Measurements from ENCODE around the gene ADCK2. TPM values are rescaled to one million over a fixed set of nuclear protein-coding genes. Genes with fewer than 3 reads are reported as not detected.
A peak's percentile ranks its signal among the peaks of the same experiment; 100 is the strongest.
"Not testable (repeated sequence)": the region's sequence is repeated elsewhere in the genome, so short reads cannot be mapped to it uniquely, and the experiment has no call there.

The ADCK2 gene
- total RNA-seq, 1 experiment from 2014 or later, result 26.3 TPM

DNA sequence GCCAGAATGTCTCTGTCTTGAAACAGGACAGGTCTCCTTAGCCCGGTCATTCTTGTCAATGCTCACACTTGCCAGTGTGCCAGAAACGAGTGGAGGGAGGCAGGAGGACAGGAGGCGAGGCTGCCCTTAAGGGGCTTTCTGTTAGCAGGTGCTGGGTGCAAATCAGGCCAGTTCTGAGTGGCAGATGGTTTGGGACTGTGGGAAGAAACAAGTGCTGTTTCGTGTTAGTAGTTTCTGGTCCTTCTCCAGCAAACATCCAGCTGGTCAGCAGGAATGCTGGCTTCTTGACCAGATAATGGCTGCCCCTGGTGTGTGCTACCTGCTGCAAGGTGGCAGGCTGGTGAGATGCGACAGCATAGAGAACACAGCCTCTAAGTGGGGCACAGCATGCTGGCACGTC, 15.6 kb downstream of the ADCK2 start:
- DNase-seq (ENCODE audit: low spot score), result peak; percentile 14
- in situ Hi-C loops (cut with HindIII; ENCODE audit: low sequenced_read_pairs), result no loop called here

DNA sequence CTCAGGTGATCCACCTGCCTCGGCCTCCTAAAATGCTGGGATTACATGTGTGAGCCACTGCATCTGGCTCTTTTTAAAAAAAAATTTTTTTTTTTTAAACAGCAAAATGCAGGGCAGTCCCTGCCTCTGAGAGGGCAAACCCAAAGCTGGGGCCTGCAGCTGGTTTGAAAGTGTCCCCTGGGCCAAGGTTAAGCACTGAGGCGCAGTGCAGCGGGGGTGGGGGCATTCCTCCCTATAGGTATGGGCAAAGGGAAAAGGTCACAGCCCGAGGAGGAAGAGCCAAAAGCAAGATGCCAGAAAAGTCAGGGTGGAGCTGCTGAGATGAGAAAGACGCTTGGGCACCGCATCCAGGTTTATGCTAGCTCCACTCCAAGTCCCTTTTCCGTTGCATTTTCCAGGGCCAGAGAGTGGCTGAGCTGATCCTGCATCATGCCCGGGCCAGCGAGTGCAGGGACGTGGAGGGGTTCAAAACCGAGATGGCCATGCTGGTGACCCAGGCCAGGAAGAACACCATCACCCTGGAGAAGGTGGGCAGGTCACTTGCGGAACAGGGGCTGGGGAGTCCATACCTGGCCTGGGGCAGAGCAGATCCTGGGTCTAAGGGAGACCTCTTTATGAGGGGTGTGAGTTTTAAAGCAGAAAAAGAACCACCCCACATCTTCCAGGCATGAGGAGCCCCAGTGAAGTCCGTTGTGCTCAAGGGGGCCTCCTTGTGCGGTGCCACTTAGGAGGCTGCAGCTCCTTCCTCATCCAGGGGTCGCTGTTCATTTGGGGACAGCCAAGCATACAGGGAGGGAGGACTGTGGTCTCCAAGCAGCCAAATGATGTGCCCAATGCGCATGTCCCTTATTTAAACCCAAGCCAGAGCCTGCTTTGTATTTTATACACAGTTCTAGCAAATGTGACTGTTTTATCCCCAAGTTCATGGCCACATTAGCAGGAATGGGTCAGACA, 16.7 kb downstream of the ADCK2 start:
- DNase-seq (ENCODE audit: low spot score), result no peak
- in situ Hi-C loops (cut with HindIII; ENCODE audit: low sequenced_read_pairs), result no loop called here

DNA sequence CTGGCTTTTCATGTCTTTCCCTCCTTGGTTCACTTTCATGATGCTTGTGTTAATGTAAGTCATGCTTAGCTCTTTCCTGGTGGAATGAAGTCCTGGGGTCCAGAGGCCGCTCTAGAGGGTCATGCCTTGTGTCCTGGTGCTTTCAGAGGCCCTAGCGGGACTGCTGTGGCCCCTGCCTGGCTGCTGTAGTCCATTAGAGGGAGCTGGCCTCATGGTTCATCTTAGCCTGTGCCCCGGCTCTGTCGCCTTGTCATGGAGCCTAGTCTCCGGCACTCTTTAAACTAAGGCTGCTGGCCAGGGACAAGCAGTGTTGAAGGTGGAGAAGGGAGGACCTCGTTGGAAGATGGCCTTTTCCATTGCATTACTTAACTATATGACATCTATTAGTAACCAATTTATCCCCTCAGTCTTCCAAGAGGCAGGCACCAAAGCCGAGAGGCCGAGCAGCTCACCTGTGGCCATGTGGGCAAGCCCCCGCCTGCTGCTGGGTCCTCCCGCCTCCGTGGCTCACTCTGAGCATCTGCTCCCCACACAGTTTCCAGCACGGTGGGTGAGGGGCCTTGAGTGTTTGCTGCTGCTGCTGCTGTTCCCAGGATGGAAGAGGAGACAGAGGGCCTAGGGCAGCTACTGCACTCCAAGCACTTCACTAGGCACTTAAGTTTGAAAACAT, 18.8 kb downstream of the ADCK2 start:
- in situ Hi-C loops (cut with HindIII; ENCODE audit: low sequenced_read_pairs), result no loop called here
- DNase-seq (ENCODE audit: low spot score), result no peak

DNA sequence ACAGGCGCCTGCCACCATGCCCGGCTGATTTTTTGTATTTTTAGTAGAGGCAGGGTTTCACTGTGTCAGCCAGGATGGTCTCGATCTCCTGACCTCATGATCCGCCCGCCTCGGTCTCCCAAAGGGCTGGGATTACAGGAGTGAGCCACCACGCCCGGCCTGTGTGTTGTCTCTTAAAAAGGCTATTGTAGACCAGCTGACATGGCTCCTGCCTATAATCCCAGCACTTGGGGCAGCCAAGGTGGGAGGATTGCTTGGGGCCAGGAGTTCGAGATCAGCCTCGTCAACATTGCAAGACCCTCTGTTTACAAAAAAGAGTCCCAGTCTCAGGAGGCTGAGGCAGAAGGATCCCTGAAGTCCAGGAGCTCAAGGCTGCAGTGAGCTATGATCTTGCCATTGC, 21.1 kb downstream of the ADCK2 start:
- in situ Hi-C loops (cut with HindIII; ENCODE audit: low sequenced_read_pairs); DNase-seq (ENCODE audit: low spot score): not testable (repeated sequence)

DNA sequence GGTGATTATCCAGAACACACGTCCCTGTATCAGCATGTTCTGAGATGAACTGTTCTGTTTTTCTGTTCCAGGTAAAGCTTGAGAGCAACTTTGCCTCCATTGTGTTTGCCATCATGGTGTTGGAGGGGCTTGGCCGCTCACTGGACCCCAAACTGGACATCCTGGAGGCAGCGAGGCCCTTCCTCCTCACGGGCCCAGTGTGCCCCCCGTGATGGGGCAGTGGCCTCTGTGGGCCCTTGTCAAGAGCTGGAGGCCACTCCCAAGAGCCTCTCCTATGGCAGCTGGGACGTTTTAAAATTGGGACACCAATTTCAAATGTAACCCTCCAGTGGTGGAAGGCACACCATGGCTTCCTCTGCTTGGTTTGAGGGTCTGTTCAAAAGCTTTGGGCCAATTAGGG, 21.8 kb downstream of the ADCK2 start:
- in situ Hi-C loops (cut with HindIII; ENCODE audit: low sequenced_read_pairs), result no loop called here
- DNase-seq (ENCODE audit: low spot score), result no peak

DNA sequence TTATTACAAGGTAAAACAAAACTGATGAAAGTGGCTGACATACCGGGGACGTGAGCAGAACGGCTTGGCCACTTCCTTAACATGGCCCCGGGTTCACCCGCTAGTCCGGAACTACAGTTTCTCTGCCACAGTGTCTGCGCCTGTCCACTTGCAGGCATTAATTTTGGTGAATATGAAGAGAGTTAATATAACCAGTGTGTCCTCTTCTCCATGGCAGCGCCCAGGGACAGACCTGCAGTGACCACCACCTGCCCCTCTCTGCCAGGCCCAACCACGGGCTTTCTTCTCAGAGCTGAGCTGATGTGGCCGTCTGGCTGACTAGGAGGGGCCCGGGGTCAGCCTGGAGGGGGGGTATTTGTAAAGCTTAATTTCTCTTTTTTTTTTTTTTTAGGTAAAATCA, 22.6 kb downstream of the ADCK2 start:
- in situ Hi-C loops (cut with HindIII; ENCODE audit: low sequenced_read_pairs), result no loop called here
- no peak for DNase-seq (ENCODE audit: low spot score)

DNA sequence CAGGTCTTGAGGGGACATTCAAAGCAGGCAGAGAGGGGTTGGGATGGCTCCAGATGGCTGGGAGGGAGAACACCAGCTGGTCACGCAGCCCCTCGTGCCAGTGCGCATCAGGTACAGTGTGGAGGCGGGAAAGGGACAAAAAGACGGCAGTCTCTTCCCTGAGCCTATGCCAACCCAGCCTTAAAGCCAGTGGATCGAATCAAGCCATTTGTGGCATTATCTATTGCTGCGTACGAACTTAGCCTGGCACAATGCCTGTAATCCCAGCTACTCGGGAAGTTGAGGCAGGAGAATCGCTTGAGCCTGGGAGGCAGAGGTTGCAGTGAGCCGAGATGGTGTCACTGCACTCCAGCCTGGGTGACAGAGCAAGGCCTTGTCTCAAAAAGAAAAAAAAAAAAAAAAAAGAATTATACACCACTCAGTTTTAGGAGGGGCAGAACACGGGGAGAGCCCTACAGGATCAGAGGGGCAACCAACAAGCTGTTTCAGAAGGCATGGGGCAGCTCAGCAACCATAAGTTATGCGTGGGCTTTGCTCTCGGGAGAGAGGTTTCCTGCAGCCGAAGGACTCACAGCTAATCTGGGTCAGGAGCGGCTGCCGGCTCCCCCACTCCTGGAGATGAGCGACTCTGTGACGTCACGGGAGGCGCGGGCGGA, 23.4 kb downstream of the ADCK2 start:
- in situ Hi-C loops (cut with HindIII; ENCODE audit: low sequenced_read_pairs), result no loop called here
- peak; percentile 97 for DNase-seq (ENCODE audit: low spot score)

DNA sequence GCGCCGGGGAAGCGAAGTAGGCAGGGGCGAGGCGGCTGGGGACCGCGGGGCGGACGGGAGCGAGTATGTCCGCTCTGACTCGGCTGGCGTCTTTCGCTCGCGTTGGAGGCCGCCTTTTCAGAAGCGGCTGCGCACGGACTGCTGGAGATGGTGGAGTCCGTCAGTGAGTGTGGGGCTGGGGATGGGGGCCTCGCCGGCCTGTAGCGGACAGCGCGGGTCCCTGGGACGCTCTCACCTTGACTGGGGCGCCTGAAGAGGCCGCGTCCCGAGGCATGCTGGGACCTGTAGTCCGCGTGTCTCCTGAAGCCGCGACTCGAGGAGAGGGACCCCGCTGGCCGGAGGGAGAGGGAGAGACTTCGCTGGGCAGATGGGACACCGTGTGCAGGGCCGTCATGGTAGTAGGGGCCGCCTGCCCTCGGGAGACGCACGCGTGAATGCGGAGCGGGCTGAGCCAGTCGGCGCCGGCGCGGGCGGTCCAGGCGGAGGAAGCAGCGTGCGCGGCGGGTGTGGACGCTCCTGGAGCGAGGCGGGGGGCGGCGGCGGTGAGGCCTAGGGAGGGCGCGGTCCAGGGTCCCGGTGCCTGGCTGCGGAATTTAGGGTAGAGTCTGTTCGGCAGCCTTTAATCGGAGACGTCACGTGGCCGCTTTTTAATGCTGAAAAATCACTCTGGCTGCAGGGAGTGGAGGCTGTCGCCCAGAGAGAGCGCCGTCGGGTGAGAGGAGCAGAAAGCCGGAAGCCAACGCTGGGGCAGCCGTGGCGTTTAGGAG, 24.1 kb downstream of the ADCK2 start, which contains the start of gene NDUFB2:
NDUFB2 (plus strand) TSS at position 29 of the 767 bp plus-strand sequence; CDS start at position 66, 37 bp downstream.
- peak; percentile 89 for DNase-seq (ENCODE audit: low spot score)
- in situ Hi-C loops (cut with HindIII; ENCODE audit: low sequenced_read_pairs), result no loop called here

DNA sequence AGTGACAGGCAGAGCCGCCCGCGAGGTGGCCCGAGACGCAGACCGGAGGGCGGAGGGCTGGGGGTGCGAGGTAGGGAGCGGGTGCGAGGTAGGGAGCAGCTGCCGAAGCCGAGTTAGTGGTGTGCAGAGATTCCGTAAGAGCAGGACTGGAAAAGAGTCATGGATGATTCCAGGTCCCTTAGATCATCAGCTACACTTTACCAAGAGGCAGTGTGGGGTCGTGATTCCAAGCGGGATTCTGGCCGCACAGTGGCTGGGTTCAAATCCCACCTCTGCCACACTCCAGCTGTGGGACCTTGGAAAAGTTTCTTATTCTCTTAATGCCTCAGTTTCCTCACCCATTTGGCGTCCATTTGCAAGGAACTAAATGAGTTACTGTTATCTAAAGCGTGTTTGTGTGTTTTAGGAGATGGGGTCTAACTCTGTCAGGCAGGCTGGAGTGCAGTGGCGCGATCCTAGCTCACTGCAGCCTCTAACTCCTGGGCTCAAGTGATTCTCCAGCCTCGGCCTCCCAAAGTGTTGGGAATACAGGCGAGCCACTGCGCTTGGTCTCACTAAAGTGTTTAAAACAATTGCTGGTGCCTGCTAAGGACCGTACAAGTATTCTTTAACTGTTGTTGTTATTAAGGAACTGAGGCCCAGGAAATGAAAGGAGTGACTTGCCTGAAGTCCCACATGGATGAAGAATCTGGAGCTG, 24.9 kb downstream of the ADCK2 start:
- in situ Hi-C loops (cut with HindIII; ENCODE audit: low sequenced_read_pairs), result no loop called here
- no peak for DNase-seq (ENCODE audit: low spot score)

DNA sequence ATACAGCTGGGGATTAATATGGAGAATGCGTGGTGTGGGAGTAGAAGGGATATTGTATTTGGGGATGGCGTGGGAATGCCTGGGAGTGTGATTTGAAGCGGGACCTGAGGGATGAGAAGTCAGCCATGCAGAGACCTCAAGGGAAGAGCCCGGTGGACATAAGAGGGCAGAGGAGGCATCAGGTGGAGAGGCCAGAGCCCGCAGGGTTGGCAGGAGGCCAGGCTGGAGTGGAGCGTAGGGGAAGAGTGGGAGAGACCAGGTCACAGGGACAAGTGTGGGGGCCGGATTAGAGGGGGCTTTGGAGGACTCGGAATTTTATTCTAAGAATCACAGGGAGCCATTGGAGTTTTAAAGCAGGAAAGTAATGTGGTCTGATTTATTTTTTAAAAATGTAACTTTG, 25.7 kb downstream of the ADCK2 start:
- peak; percentile 30 for DNase-seq (ENCODE audit: low spot score)
- in situ Hi-C loops (cut with HindIII; ENCODE audit: low sequenced_read_pairs), result no loop called here

DNA sequence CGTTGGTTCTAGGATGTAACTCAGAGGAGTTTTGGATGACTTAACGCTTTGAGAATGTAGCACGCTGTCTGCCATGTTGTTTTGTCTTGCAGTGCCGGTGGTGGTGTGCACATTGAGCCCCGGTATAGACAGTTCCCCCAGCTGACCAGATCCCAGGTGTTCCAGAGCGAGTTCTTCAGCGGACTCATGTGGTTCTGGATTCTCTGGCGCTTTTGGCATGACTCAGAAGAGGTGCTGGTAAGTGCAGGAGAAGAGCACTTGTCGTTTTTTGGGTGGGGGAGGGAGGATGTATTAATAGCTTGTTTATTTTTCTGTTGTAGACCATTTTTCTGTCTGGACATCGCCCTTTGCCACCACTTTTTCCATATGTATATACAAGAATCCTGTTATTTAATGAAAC, 30.0 kb downstream of the ADCK2 start:
- in situ Hi-C loops (cut with HindIII; ENCODE audit: low sequenced_read_pairs), result no loop called here
- DNase-seq (ENCODE audit: low spot score), result no peak

DNA sequence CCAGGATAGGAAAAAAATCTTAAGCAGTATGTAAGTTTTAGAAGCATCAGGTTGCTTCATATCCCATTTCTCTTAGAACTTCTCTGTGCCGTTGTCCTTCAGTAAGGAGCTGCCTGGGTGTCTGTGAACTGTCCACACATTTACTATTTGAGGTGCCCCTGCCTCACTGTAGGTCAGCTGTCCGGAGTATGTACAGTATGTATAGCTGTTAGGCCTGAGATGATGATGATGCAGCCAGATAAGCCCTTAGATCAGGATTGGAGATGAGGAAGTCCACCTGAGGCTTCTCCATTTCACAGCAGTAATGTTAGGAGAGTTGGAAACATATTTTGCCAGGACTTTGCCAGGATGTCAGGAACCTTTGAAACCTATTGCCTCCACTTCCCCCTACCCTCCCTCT, 31.5 kb downstream of the ADCK2 start:
- in situ Hi-C loops (cut with HindIII; ENCODE audit: low sequenced_read_pairs), result no loop called here
- DNase-seq (ENCODE audit: low spot score), result no peak

DNA sequence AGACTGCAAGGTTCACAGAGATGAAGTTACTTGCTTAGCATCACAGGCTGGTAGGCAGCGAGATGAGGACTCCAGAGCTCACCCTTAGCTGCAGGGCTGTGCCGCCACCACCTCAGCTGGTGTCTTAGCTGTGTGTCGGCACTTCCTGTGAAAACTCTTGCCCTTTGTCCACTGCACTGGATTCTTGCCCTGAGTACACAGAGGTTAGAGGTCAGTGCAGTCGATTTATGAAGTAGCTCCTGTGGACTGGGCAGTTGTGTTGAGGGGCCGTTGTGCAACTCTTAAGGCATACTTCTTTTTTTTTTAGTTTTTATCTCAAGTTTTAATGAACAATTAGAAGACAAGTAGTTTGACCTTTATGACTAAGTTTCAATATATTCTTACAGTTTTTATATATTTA, 34.4 kb downstream of the ADCK2 start:
- no peak for DNase-seq (ENCODE audit: low spot score)
- in situ Hi-C loops (cut with HindIII; ENCODE audit: low sequenced_read_pairs), result no loop called here

DNA sequence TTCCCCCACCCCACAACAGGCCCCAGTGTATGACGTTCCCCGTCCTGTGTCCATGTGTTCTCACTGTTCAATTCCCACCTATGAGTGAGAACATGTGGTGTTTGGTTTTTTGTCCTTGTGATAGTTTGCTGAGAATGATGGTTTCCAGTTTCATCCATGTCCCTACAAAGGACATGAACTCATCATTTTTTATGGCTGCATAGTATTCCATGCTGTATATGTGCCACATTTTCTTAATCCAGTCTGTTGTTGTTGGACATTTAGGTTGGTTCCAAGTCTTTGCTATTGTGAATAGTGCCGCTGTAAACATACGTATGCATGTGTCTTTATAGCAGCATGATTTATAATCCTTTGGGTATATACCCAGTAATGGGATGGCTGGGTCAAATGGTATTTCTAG, 36.0 kb downstream of the ADCK2 start:
- in situ Hi-C loops (cut with HindIII; ENCODE audit: low sequenced_read_pairs); DNase-seq (ENCODE audit: low spot score): not testable (repeated sequence)

DNA sequence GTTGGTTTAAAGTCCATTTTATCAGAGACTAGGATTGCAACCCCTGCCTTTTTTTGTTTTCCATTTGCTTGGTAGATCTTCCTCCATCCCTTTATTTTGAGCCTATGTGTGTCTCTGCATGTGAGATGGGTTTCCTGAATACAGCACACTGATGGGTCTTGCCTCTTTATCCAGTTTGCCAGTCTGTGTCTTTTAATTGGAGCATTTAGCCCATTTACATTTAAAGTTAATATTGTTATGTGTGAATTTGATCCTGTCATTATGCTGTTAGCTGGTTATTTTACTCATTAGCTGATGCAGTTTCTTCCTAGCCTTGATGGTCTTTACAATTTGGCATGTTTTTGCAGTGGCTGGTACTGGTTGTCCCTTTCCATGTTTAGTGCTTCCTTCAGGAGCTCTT, 39.6 kb downstream of the ADCK2 start:
- in situ Hi-C loops (cut with HindIII; ENCODE audit: low sequenced_read_pairs); DNase-seq (ENCODE audit: low spot score): not testable (repeated sequence)

DNA sequence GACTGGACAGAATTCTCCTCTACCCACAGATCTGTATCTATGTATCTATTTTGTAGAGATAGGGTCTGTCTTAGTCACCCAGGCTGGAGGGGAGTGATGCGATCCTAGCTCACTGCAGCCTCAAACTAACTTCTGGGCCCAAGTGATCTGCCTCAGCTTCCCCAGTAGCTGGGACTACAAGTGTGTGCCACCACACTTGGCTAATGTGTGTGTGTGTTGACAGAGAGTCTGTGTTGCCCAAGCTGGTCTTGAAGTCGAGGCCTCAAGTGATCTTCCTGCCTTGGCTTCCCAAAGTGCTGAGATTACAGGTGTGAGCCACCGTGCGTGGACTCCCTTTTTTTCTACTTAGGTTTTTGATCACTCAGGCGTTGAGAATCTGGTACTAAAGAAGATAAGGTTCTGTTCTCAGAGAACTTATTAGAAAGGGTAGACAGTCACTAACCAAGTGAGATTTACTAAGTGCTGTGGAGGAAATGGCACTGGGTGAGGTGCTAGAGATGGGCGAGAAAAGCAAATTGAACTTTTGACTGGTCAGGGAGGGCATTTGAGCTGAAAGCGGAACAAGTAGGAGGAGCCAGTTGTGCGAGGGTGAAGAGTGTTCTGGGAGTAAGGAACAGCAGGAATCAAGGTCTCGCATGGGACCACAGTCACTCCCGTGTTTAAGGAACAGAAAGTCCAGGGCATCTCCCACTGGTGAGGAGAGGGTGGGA, 41.7 kb downstream of the ADCK2 start:
- no peak for DNase-seq (ENCODE audit: low spot score)
- in situ Hi-C loops (cut with HindIII; ENCODE audit: low sequenced_read_pairs), result no loop called here

DNA sequence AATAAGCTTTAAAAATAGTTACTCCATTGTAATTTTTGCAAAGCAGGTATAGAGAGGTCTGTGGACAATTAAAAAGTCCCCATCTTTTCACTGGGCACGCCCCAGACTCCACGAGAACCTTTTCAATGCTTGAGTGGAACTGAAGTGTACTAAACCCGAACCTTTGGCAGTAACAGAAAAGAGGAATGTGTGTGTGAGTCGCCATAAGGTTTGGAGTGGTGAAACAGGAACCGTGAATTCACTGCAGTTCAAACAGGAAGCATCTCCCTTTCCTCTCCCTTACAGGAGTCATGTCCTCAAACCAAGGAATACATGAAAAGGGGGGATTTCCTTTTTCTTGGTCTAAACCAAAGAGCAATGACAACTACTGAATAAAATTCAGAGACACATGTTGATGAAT, 47.0 kb downstream of the ADCK2 start:
- no peak for DNase-seq (ENCODE audit: low spot score)
- in situ Hi-C loops (cut with HindIII; ENCODE audit: low sequenced_read_pairs), result no loop called here

DNA sequence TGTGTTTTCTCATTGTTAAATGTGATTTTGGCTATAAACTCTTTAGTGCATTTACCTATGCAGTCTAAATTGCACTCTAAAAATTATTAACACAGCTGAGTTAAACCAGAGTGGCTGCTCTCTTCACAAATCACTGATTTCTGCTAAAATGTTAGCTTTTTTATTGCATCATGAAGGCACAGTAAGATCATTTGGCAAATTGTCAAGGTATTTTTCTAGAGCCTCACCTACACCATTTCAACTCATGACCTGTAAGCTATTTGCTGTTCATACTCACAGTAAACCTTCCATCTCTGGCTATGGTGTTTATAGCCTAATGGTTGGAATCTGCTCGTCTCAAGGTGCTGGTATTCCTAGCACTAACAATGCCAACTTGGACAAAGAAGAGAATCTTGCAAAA, 49.5 kb downstream of the ADCK2 start:
- in situ Hi-C loops (cut with HindIII; ENCODE audit: low sequenced_read_pairs), result no loop called here
- DNase-seq (ENCODE audit: low spot score), result no peak

All from G401 (cell line).